SK-N-SH (cell line): ENCODE data around the gene PGAP2. TPM values are rescaled to one million over a fixed set of nuclear protein-coding genes. Genes with fewer than 3 reads are reported as not detected.

ENCODE experiments used
- CTCF ChIA-PET: fragments of 300-600, 350-600 bp; formaldehyde crosslinking; extraction: SDS; loops from one replicate; lab custom pipeline; 2021; lab: Yijun Ruan, JAX
- POLR2A ChIA-PET: fragments of 350-600 bp; sonication (Branson Sonifier 250); formaldehyde crosslinking; extraction: SDS; loops from one replicate; lab custom pipeline; 2020; ENCODE audit warnings: antibody characterized with exemption, inconsistent platforms; lab: Yijun Ruan, JAX
- DNase-seq: peaks from one replicate; pipeline ENCODE4 v3.0.0; 2012
- H2AFZ ChIP-seq: fragments of 200-600 bp; sonication (generic); 2 replicates; pipeline ENCODE4 v1.8.1; 2016; ENCODE audit warnings: antibody characterized with exemption, mild to moderate bottlenecking, low read depth
- H3F3A ChIP-seq: fragments of 200-600 bp; sonication (generic); replicated peaks from 2 replicates; pipeline ENCODE3; 2016; ENCODE audit warnings: antibody characterized with exemption, mild to moderate bottlenecking; ENCODE audit not compliant: insufficient read depth
- H3K27ac ChIP-seq, 2 experiments: fragments of 200-500 bp in 1 of 2; fragments of 200-600 bp in 1 of 2; sonication (Bioruptor generic) in 1 of 2; sonication (generic), shearing (Covaris generic) in 1 of 2; 2 replicates each; pipeline versions ENCODE4 v1.5.1 to v1.6.1; 2014 to 2016; ENCODE audit warnings: low read depth in 2 of 2, inconsistent platforms in 1 of 2, low read length in 1 of 2, mild to moderate bottlenecking in 1 of 2, mixed read lengths in 1 of 2
- H3K27me3 ChIP-seq: fragments of 200-600 bp; sonication (generic), shearing (Covaris generic); 2 replicates; pipeline ENCODE4 v1.6.1; 2016; ENCODE audit warnings: mixed run types; ENCODE audit not compliant: insufficient read depth
- H3K36me3 ChIP-seq, 2 experiments: fragments of 200-500 bp in 1 of 2; fragments of 200-600 bp in 1 of 2; sonication (Bioruptor generic) in 1 of 2; sonication (generic) in 1 of 2; replicated peaks in 1 of 2; 2 replicates each; pipeline versions ENCODE3 to v1.5.1; 2014 to 2016; ENCODE audit warnings: low read length in 1 of 2, mild to moderate bottlenecking in 1 of 2; ENCODE audit not compliant: insufficient read depth in 2 of 2, control insufficient read depth in 1 of 2
- H3K4me1 ChIP-seq, 2 experiments: fragments of 200-500 bp in 1 of 2; fragments of 200-600 bp in 1 of 2; sonication (Bioruptor generic) in 1 of 2; sonication (generic), shearing (Covaris generic) in 1 of 2; 2 replicates each; pipeline versions ENCODE4 v1.5.1 to v1.6.1; 2014 to 2016; ENCODE audit warnings: low read depth in 1 of 2, low read length in 1 of 2, mixed run types in 1 of 2; ENCODE audit not compliant: insufficient read depth in 2 of 2, control insufficient read depth in 1 of 2
- H3K4me2 ChIP-seq: fragments of 200-600 bp; sonication (generic), shearing (Covaris generic); 2 replicates; pipeline ENCODE4 v1.6.1; 2017; ENCODE audit warnings: mixed run types
- H3K4me3 ChIP-seq, 2 experiments: fragments of 200-500 bp in 1 of 2; fragments of 200-600 bp in 1 of 2; sonication (Bioruptor generic) in 1 of 2; sonication (generic), shearing (Covaris generic) in 1 of 2; 2 replicates each; pipeline versions ENCODE4 v1.5.1 to v1.8.1; 2014 to 2016; ENCODE audit warnings: low read depth in 2 of 2, inconsistent platforms in 1 of 2, low read length in 1 of 2, mild to moderate bottlenecking in 1 of 2, mixed read lengths in 1 of 2, moderate library complexity in 1 of 2
- H3K79me2 ChIP-seq: fragments of 200-600 bp; sonication (generic); 2 replicates; pipeline ENCODE4 v1.8.1; 2017; ENCODE audit warnings: mild to moderate bottlenecking; ENCODE audit not compliant: insufficient read depth
- H3K9ac ChIP-seq: fragments of 200-600 bp; sonication (generic); 2 replicates; pipeline ENCODE4 v1.6.1; 2017; ENCODE audit warnings: mixed run types
- H3K9me2 ChIP-seq: fragments of 200-600 bp; sonication (generic); 2 replicates; pipeline ENCODE4 v1.6.1; 2017; ENCODE audit warnings: mixed run types
- H3K9me3 ChIP-seq: fragments of 200-600 bp; sonication (generic); 2 replicates; pipeline ENCODE4 v1.6.1; 2017; ENCODE audit warnings: mixed run types, mild to moderate bottlenecking, moderate library complexity
- H4K20me1 ChIP-seq: fragments of 200-600 bp; sonication (generic); 2 replicates; pipeline ENCODE4 v1.6.1; 2017; ENCODE audit warnings: mild to moderate bottlenecking, mixed run types; ENCODE audit not compliant: insufficient read depth
- CHD2 ChIP-seq: fragments of 150-350 bp; IDR thresholded peaks from 2 replicates; pipeline ENCODE4 v1.6.1; 2018; ENCODE audit warnings: low read length; ENCODE audit not compliant: partially characterized antibody
- EP300 ChIP-seq, 2 experiments: IDR thresholded peaks; 2 replicates each; pipeline versions ENCODE4 v1.4.0 to v1.6.1; 2012; ENCODE audit warnings: borderline replicate concordance in 1 of 2, low read depth in 1 of 2, low read length in 1 of 2
- EZH2phosphoT487 ChIP-seq: fragments of 200-600 bp; sonication (generic); IDR thresholded peaks from 2 replicates; pipeline ENCODE4 v1.6.1; 2017; ENCODE audit warnings: low read depth, mixed run types, mild to moderate bottlenecking, antibody characterized with exemption, moderate library complexity, borderline replicate concordance
- FOSL2 ChIP-seq: IDR thresholded peaks from 2 replicates; pipeline ENCODE4 v1.4.0; 2012; ENCODE audit warnings: low read depth, mild to moderate bottlenecking, moderate library complexity, borderline replicate concordance
- FOXJ3 ChIP-seq: sonication (generic); formaldehyde crosslinking; IDR thresholded peaks from 2 replicates; pipeline ENCODE4 v1.5.1; 2020; ENCODE audit warnings: mild to moderate bottlenecking, missing genetic modification reagents
- FOXM1 ChIP-seq: IDR thresholded peaks from 2 replicates; pipeline ENCODE4 v1.4.0; 2012; ENCODE audit warnings: low read depth, mild to moderate bottlenecking
- GABPA ChIP-seq: IDR thresholded peaks from 2 replicates; pipeline ENCODE4 v1.4.0; 2012; ENCODE audit warnings: low read depth, mild to moderate bottlenecking
- GATA2 ChIP-seq: sonication (generic); formaldehyde crosslinking; IDR thresholded peaks from 2 replicates; pipeline ENCODE4 v1.5.0; 2020; ENCODE audit warnings: mild to moderate bottlenecking, missing genetic modification reagents
- IRF3 ChIP-seq: fragments of 150-350 bp; IDR thresholded peaks from 2 replicates; pipeline ENCODE4 v1.6.1; 2016; ENCODE audit warnings: mild to moderate bottlenecking, low read depth, low read length
- MEF2A ChIP-seq: IDR thresholded peaks from 2 replicates; pipeline ENCODE4 v1.4.0; 2012; ENCODE audit warnings: low read depth, borderline replicate concordance
- NFIC ChIP-seq: IDR thresholded peaks from 2 replicates; pipeline ENCODE4 v1.4.0; 2012; ENCODE audit warnings: borderline replicate concordance
- PBX3 ChIP-seq: IDR thresholded peaks from 2 replicates; pipeline ENCODE4; 2012
- POLR2AphosphoS5 ChIP-seq: IDR thresholded peaks from 2 replicates; pipeline ENCODE4 v1.6.1; 2012; ENCODE audit warnings: low read depth, low read length
- RAD21 ChIP-seq: IDR thresholded peaks from 2 replicates; pipeline ENCODE4 v1.6.1; 2012; ENCODE audit warnings: mild to moderate bottlenecking, low read length
- RFX5 ChIP-seq: IDR thresholded peaks from 2 replicates; pipeline ENCODE4 v1.6.1; 2012; ENCODE audit warnings: mild to moderate bottlenecking, improper control_type of control experiment, low read length
- SIN3A ChIP-seq: IDR thresholded peaks from 2 replicates; pipeline ENCODE4 v1.6.1; 2012; ENCODE audit warnings: low read depth, mild to moderate bottlenecking, low read length, moderate library complexity, borderline replicate concordance
- SMC3 ChIP-seq: IDR thresholded peaks from 2 replicates; pipeline ENCODE4 v1.6.1; 2012; ENCODE audit warnings: low read depth, low read length, improper control_type of control experiment
- TCF12 ChIP-seq: IDR thresholded peaks from 2 replicates; pipeline ENCODE4 v1.4.0; 2012
- TEAD4 ChIP-seq: IDR thresholded peaks from 2 replicates; pipeline ENCODE4 v1.4.0; 2012; ENCODE audit warnings: mild to moderate bottlenecking, borderline replicate concordance; ENCODE audit not compliant: insufficient read depth
- USF1 ChIP-seq: IDR thresholded peaks from 2 replicates; pipeline ENCODE4 v1.4.0; 2012; ENCODE audit warnings: low read depth, borderline replicate concordance
- USF2 ChIP-seq: fragments of 150-350 bp; IDR thresholded peaks from 2 replicates; pipeline ENCODE4 v1.6.1; 2017; ENCODE audit warnings: antibody characterized with exemption, low read length, low read depth, borderline replicate concordance
- YY1 ChIP-seq: IDR thresholded peaks from 2 replicates; pipeline ENCODE4 v1.4.0; 2012; ENCODE audit warnings: low read depth, mild to moderate bottlenecking
- WGBS: methylation state at CpG from one replicate; pipeline ENCODE4 v1.1.6; 2017; ENCODE audit warnings: low lambda C conversion rate; 5-methylcytosine and 5-hydroxymethylcytosine counted together
- polyA plus RNA-seq, 3 experiments: library from polyadenylated mRNA; depleted of rRNA; stranded (reverse); fragments of >200 nt; gene quantifications; 2 replicates each; pipeline ENCODE4 v1.2.3, GENCODE V29; 2012
- TF ChIP-seq, protein P1 (sequence below): IDR thresholded peaks from 2 replicates; pipeline ENCODE4 v1.4.0; 2012; ENCODE audit warnings: low read depth

The PGAP2 gene
- polyA plus RNA-seq, 1 of the 3 experiments (the other 2 are of a cell fraction), result 41.3 TPM

- TF ChIP-seq USF1 (no peak), SIN3A (0 out of 2 replicates have a peak, but pooled peaks have one; percentile 9), RFX5 (no peak), TCF12 (no peak), EZH2phosphoT487 (no peak), FOXM1 (no peak), USF2 (no peak)
- TF ChIP-seq, protein P1, sequence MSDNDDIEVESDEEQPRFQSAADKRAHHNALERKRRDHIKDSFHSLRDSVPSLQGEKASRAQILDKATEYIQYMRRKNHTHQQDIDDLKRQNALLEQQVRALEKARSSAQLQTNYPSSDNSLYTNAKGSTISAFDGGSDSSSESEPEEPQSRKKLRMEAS, result no peak
Measured at GRCh38 chr11:3840870-3841425, 32.6 kb downstream of the PGAP2 start, which contains the start of gene RHOG (continued).

GRCh38 chr11:3841426-3842350, 33.3 kb downstream of the PGAP2 start:
- CTCF ChIA-PET, result interaction anchor here (0.6 to 12.1 kb wide), 27 partner anchors 10 to 238 kb away, joined by 3 to 134 read pairs (median 3); partner anchors contain the start of genes PGAP2 and STIM1
- peak overlapping the region; percentile 67 to 71 for H3K4me3 ChIP-seq
- H3K27me3 ChIP-seq, result no peaks in the 10 kb centered on the region
- 23% methylated on average over 21 of the region's 44 CpGs for WGBS
- H3K4me2 ChIP-seq, result peak overlapping the region; percentile 96
- H3K36me3 ChIP-seq, result peaks cover 0 to 3% of the 10 kb centered on the region in 2 experiments
- H3K27ac ChIP-seq, result peak overlapping the region; percentile 82 to 84
- H3K4me1 ChIP-seq, result peaks cover 5 to 17% of the 10 kb centered on the region in 2 experiments; a peak in 2 of 4 replicates
- H3K9me2 ChIP-seq, result no peaks in the 10 kb centered on the region
- H2AFZ ChIP-seq, result peak overlapping the region; percentile 90
- POLR2A ChIA-PET, result interaction anchor here (1.2 to 3.1 kb wide), 3 partner anchors 10 to 33 kb away, joined by 5 to 12 read pairs (median 6); partner anchors contain the start of genes PGAP2 and STIM1
- H3F3A ChIP-seq, result peaks cover 4% of the 10 kb centered on the region
- H3K9ac ChIP-seq, result peak overlapping the region; percentile 90
- H3K79me2 ChIP-seq, result peaks cover 46% of the 10 kb centered on the region
- H3K9me3 ChIP-seq, result no peaks in the 10 kb centered on the region
- DNase-seq, result peak; percentile 87
- H4K20me1 ChIP-seq, result peaks cover 30% of the 10 kb centered on the region
- TF ChIP-seq MEF2A (no peak), POLR2AphosphoS5 (peak; percentile 55; the same call in 1 of the 2 replicates), USF2 (no peak), CHD2 (no peak), IRF3 (no peak), EZH2phosphoT487 (no peak), FOXM1 (no peak), SMC3 (peak; percentile 63), FOSL2 (no peak), EP300 (IDR thresholded peaks at IDR 0.05; ENCODE audit: borderline replicate concordance in 1 of 2, low read depth in 1 of 2, low read length in 1 of 2) (no peak), FOXJ3 (CRISPR knock-in tag) (0 out of 2 replicates have a peak, but pooled peaks have one; percentile 18), GATA2 (CRISPR knock-in tag) (no peak), TEAD4 (no peak), RFX5 (no peak), PBX3 (no peak), GABPA (no peak), RAD21 (peak; percentile 50), NFIC (no peak), YY1 (no peak)
- TF ChIP-seq, protein P1, result peak; percentile 99
